Esophagus muscularis mucosa (tissue), 4 donors: ENCODE data around the gene ARRDC5. TPM values are rescaled to one million over a fixed set of nuclear protein-coding genes. Genes with fewer than 3 reads are reported as not detected.

Source experiments
- DNase-seq: peaks from one replicate; pipeline ENCODE4 v3.0.0-alpha.2; 2017; ENCODE audit errors: extremely low spot score
- H3K27ac ChIP-seq, 4 donors: fragments of 200-600 bp; sonication (generic); replicated peaks in 1 of 4; 1 replicate in 3 of 4; 2 replicates in 1 of 4; pipeline ENCODE4 v1.5.1; 2016 to 2019; ENCODE audit warnings: mild to moderate bottlenecking in 1 of 4
- H3K27me3 ChIP-seq, 4 donors: fragments of 200-600 bp; sonication (generic); one replicate each; pipeline versions ENCODE4 v1.5.1 to v1.6.0; 2016 to 2019
- H3K36me3 ChIP-seq, 4 donors: fragments of 200-600 bp; sonication (generic); one replicate each; pipeline ENCODE4 v1.5.1; 2016 to 2019
- H3K4me1 ChIP-seq, 4 donors: fragments of 200-600 bp; sonication (generic); one replicate each; pipeline ENCODE4 v1.5.1; 2016 to 2019
- H3K4me3 ChIP-seq, 4 donors: fragments of 200-600 bp; sonication (generic); 1 replicate in 2 of 4; 2 replicates in 2 of 4; pipeline ENCODE4 v1.5.1; 2016 to 2019; ENCODE audit warnings: mild to moderate bottlenecking in 4 of 4, moderate library complexity in 1 of 4
- H3K9me3 ChIP-seq, 4 donors: fragments of 200-600 bp; sonication (generic); 1 replicate in 3 of 4; 2 replicates in 1 of 4; pipeline ENCODE4 v1.5.1; 2016 to 2019
- EP300 ChIP-seq: sonication (generic); formaldehyde crosslinking; IDR thresholded peaks from one replicate; pipeline ENCODE4 v1.6.1; 2017; ENCODE audit warnings: antibody characterized with exemption
- POLR2A ChIP-seq: fragments of 450-650 bp; IDR thresholded peaks from one replicate; pipeline ENCODE4 v1.6.1; 2017; ENCODE audit warnings: antibody characterized with exemption, moderate library complexity, mild to moderate bottlenecking, low read depth
- POLR2AphosphoS5 ChIP-seq, 2 donors: sonication (generic); formaldehyde crosslinking; IDR thresholded peaks; one replicate each; pipeline ENCODE4 v1.6.1; 2017; ENCODE audit warnings: antibody characterized with exemption in 2 of 2
- WGBS: methylation state at CpG from one replicate; pipeline ENCODE4 v1.1.5; 2018; 5-methylcytosine and 5-hydroxymethylcytosine counted together
- intact Hi-C: fragments of 100-400 bp; cut with DNase I; formaldehyde crosslinking; loops from one replicate; pipeline ENCODE4 v1.15.1; 2023
- total RNA-seq, 4 donors: library from RNA; depleted of rRNA; stranded (reverse); fragments of >200 nt; gene quantifications; one replicate each; pipeline versions ENCODE4 v1.1.0 to v1.2.1, GENCODE V29; 2016
- TF ChIP-seq, protein P1 (sequence below), 3 experiments: fragments of 200-600 bp in 2 of 3; fragments of 450-650 bp in 1 of 3; sonication (generic) in 2 of 3; IDR thresholded peaks; one replicate each; pipeline ENCODE4 v1.5.1; 2017 to 2019; ENCODE audit warnings: antibody characterized with exemption in 3 of 3, mild to moderate bottlenecking in 2 of 3, moderate library complexity in 1 of 3

Gene ARRDC5
- total RNA-seq, 4 donors from 2014 or later = 0.26 TPM; not detected in 3

DNA sequence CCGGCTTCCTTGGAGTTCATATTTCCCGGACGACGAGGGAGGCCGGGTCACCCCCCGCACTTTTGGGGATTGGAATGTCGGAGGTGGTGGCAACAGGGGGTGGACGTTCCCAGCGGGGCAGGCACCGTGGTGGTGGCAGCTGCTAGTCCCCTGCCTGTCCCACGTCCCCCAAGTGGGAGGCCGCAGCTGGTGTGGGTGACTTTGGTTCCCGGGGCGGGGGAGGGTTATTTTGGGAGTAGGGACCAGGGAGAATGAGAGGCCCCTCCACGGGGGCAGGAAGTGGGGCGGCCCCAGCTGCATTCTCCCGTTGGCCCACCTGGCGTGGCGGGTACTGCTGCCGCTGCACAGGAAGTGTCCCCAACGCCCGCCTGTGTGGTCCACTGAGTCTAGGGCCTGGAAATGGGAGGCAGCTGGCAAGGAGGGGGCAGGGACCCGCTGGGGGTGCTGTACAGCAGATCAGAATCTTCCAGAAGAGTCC is 24.2 kb downstream of the ARRDC5 start:
- no peak for DNase-seq
- H3K27ac ChIP-seq = peak overlapping the region; percentile 46 to 70 (median 64)
- H3K4me3 ChIP-seq = peak overlapping the region in 2 of 4 donors; percentile 4 to 12
- 40% methylated on average over 1 of the region's 23 CpGs for whole genome bisulfite sequencing
- H3K36me3 ChIP-seq = no peaks in the 10 kb centered on the region
- peaks cover 0 to 20% (median 17%) of the 10 kb centered on the region in 4 donors for H3K4me1 ChIP-seq
- intact Hi-C loops = no loop called here
- peaks cover 0 to 13% (median 0%) of the 10 kb centered on the region in 4 donors for H3K27me3 ChIP-seq
- H3K9me3 ChIP-seq = no peaks in the 10 kb centered on the region
- TF ChIP-seq POLR2AphosphoS5 (IDR thresholded peaks at IDR 0.05) = no peak
- TF ChIP-seq POLR2A = no peak
- TF ChIP-seq, protein P1, sequence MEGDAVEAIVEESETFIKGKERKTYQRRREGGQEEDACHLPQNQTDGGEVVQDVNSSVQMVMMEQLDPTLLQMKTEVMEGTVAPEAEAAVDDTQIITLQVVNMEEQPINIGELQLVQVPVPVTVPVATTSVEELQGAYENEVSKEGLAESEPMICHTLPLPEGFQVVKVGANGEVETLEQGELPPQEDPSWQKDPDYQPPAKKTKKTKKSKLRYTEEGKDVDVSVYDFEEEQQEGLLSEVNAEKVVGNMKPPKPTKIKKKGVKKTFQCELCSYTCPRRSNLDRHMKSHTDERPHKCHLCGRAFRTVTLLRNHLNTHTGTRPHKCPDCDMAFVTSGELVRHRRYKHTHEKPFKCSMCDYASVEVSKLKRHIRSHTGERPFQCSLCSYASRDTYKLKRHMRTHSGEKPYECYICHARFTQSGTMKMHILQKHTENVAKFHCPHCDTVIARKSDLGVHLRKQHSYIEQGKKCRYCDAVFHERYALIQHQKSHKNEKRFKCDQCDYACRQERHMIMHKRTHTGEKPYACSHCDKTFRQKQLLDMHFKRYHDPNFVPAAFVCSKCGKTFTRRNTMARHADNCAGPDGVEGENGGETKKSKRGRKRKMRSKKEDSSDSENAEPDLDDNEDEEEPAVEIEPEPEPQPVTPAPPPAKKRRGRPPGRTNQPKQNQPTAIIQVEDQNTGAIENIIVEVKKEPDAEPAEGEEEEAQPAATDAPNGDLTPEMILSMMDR (IDR thresholded peaks at IDR 0.05) = no peak
- no peak for TF ChIP-seq EP300

DNA sequence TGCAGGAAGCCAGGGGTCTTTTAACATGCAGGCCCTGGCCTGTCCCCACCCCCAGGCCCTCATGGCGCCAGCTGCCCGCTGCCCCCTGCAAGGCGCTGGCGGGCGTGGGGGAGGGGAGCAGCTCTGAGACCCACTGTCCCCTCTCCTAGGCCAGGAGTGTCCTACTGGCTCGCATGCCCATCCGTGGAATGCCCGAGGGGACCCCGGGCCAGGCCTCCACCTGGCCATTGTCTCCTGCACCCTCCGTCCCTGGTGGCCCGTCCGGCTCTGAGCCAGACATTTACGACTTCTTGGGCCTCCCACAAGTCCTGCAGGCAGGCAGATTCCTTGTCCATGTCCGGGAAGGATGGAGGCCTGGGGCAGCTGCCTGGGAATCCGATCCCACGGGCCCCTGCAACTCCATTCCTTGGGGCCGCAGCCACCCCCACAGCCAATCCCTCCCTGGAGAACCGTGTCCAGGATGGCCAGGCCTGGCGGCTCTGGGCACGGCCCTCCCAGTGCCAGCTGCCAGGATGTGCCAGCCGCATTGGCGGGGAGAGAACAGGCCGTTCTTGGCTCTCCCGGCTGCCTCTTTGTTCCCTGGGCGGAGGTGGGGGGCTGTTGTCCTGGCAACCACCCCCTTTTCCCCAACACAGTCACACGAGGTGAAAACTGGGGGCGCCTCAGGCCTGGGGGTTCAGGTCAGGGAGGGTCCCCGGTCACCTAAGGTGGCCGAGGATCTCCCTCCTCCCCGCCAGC is 24.8 kb downstream of the ARRDC5 start:
- DNase-seq = no peak
- peak overlapping the region; percentile 46 to 70 (median 64) for H3K27ac ChIP-seq
- H3K36me3 ChIP-seq = no peaks in the 10 kb centered on the region
- peaks cover 0 to 20% (median 17%) of the 10 kb centered on the region in 4 donors for H3K4me1 ChIP-seq
- H3K27me3 ChIP-seq = peaks cover 0 to 13% (median 0%) of the 10 kb centered on the region in 4 donors
- H3K9me3 ChIP-seq = no peaks in the 10 kb centered on the region
- H3K4me3 ChIP-seq = peak overlapping the region in 2 of 4 donors; percentile 4 to 12
- intact Hi-C loops = no loop called here
- WGBS = 74% methylated on average over 8 of the region's 30 CpGs
- TF ChIP-seq POLR2AphosphoS5 (IDR thresholded peaks at IDR 0.05) (no peak), POLR2A (no peak), EP300 (no peak)
- TF ChIP-seq, protein P1 (IDR thresholded peaks at IDR 0.05) = no peak

DNA sequence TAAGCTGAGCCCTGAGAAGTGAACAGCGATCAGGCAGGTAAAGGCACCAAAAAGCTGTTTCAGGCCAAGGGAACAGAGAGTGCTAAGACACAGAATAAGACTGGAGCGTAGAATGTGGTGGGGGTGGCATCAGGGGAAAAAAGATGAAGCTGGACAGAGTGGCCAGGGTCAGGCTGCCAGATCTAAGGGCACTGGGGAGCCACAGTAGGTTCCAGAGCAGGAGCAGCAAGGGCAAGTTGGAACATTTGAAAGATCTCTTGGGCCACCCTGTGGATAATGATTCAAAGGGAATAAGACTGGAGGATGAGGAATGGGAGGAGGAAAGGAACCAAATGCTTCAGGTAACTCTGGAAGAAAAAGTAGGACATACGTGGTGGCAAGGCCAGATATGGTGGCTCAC is 28.8 kb downstream of the ARRDC5 start:
- Histone ChIP-seq H3K9me3 (no peaks in the 10 kb centered on the region), H3K4me3 (no peak overlapping the region), H3K4me1 (peaks cover 0 to 21% (median 15%) of the 10 kb centered on the region in 4 donors), H3K27me3 (peaks cover 0 to 12% (median 0%) of the 10 kb centered on the region in 4 donors), H3K27ac (no peak overlapping the region), H3K36me3 (no peaks in the 10 kb centered on the region)
- intact Hi-C loops = loop anchor here (2.0 kb wide), 2 partner anchors 37 to 157 kb away; no protein-coding TSS in a partner anchor
- WGBS = 95% methylated on average over 3 of the region's 3 CpGs
- DNase-seq = no peak
- TF ChIP-seq, protein P1 (IDR thresholded peaks at IDR 0.05) = no peak
- TF ChIP-seq POLR2A = no peak
- no peak for TF ChIP-seq EP300
- no peak for TF ChIP-seq POLR2AphosphoS5 (IDR thresholded peaks at IDR 0.05)

DNA sequence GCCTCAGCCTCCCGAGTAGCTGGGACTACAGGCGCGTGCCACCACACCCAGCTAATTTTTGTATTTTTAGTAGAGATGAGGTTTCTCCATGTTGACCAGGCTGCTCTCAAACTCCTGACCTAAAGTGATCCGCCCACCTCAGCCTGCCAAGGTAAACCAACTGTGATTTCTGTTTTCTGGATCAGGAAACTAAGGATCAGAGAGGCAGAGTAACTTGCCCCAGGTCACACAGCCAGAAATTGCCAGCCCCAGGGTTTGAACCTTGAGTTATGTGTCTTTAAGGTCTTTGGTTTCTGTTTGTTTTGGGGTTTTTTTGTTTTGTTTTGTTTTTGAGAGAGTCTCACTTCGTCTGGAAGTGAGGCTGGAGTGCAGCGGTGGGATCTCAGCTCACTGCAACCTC is 31.0 kb downstream of the ARRDC5 start:
- no peak for DNase-seq
- no peaks in the 10 kb centered on the region for H3K9me3 ChIP-seq
- H3K4me3 ChIP-seq = no peak overlapping the region
- no peak for TF ChIP-seq EP300
- TF ChIP-seq POLR2AphosphoS5 (IDR thresholded peaks at IDR 0.05) = no peak
- no peak for TF ChIP-seq POLR2A
- TF ChIP-seq, protein P1 (IDR thresholded peaks at IDR 0.05) = no peak
- H3K36me3 ChIP-seq = no peaks in the 10 kb centered on the region
- peaks cover 5 to 18% (median 13%) of the 10 kb centered on the region in 4 donors for H3K4me1 ChIP-seq
- H3K27me3 ChIP-seq = no peaks in the 10 kb centered on the region
- WGBS = 81% methylated on average over 6 of the region's 6 CpGs
- intact Hi-C loops = loop anchor here (2.0 kb wide), 2 partner anchors 39 to 159 kb away; no protein-coding TSS in a partner anchor
- H3K27ac ChIP-seq = no peak overlapping the region
